ENCODE measurements around the gene USP6NL.

USP6NL gene

DNA sequence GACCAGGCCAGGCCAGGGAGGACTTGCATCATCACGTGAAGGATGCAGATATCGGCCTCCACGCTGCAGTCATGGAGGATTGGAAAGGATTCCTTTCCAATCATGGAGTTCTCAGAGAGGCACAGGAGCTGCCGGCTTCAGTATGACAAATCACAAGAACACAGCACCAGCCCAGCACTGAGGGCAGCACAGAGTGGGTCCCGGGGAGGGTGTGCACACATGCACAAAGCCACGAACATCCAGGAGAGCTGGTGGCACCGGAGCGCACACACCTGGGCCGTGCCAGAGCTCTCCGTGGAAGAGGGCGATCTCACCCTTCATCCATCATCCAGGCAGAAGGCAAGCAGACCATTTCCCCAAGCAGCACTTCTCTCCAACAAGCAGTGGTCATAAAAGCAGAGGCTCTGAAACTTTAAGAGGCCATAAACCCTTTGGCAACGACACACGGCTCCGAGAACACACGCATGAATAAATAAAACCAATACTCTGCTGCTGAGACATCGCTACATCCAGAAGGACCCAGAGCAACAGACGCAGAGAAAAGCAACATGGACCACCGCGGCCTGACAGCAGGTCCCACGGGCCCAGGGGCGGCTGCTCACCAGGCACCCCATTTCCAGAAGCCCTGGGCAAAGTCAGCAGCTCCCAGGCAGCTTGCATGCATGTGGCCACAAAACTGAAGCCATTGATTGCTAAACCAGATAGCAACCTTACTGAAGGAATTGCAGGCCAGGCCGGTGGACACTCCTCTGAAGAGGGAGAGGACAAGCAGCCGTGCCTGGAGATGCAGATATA lies 180.8 kb downstream of the USP6NL start:
- no peaks in the 10 kb centered on the region for H3K27me3 ChIP-seq (ENCODE audit: insufficient read depth, poor library complexity, severe bottlenecking)
- H3K27ac ChIP-seq (replicated peaks): no peak overlapping the region
- TF ChIP-seq, protein P1, sequence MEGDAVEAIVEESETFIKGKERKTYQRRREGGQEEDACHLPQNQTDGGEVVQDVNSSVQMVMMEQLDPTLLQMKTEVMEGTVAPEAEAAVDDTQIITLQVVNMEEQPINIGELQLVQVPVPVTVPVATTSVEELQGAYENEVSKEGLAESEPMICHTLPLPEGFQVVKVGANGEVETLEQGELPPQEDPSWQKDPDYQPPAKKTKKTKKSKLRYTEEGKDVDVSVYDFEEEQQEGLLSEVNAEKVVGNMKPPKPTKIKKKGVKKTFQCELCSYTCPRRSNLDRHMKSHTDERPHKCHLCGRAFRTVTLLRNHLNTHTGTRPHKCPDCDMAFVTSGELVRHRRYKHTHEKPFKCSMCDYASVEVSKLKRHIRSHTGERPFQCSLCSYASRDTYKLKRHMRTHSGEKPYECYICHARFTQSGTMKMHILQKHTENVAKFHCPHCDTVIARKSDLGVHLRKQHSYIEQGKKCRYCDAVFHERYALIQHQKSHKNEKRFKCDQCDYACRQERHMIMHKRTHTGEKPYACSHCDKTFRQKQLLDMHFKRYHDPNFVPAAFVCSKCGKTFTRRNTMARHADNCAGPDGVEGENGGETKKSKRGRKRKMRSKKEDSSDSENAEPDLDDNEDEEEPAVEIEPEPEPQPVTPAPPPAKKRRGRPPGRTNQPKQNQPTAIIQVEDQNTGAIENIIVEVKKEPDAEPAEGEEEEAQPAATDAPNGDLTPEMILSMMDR (IDR thresholded peaks at IDR 0.05; ENCODE audit: insufficient read depth, low read length): no peak
- TF ChIP-seq POLR2AphosphoS5 (IDR thresholded peaks at IDR 0.05; ENCODE audit: low read depth) (no peak), SPI1 (IDR thresholded peaks at IDR 0.05; ENCODE audit: borderline replicate concordance, low read depth) (no peak), GABPA (IDR thresholded peaks at IDR 0.05; ENCODE audit: low read depth) (no peak)
- TF ChIP-seq, protein P2, sequence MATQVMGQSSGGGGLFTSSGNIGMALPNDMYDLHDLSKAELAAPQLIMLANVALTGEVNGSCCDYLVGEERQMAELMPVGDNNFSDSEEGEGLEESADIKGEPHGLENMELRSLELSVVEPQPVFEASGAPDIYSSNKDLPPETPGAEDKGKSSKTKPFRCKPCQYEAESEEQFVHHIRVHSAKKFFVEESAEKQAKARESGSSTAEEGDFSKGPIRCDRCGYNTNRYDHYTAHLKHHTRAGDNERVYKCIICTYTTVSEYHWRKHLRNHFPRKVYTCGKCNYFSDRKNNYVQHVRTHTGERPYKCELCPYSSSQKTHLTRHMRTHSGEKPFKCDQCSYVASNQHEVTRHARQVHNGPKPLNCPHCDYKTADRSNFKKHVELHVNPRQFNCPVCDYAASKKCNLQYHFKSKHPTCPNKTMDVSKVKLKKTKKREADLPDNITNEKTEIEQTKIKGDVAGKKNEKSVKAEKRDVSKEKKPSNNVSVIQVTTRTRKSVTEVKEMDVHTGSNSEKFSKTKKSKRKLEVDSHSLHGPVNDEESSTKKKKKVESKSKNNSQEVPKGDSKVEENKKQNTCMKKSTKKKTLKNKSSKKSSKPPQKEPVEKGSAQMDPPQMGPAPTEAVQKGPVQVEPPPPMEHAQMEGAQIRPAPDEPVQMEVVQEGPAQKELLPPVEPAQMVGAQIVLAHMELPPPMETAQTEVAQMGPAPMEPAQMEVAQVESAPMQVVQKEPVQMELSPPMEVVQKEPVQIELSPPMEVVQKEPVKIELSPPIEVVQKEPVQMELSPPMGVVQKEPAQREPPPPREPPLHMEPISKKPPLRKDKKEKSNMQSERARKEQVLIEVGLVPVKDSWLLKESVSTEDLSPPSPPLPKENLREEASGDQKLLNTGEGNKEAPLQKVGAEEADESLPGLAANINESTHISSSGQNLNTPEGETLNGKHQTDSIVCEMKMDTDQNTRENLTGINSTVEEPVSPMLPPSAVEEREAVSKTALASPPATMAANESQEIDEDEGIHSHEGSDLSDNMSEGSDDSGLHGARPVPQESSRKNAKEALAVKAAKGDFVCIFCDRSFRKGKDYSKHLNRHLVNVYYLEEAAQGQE (IDR thresholded peaks at IDR 0.05; ENCODE audit: insufficient replicate concordance, low read depth): no peak
- H3K4me3 ChIP-seq (replicated peaks; ENCODE audit: insufficient read depth, low read length): no peak overlapping the region
- no peak for DNase-seq (ENCODE audit: low read depth in 1 of 2, low spot score in 1 of 2)

DNA sequence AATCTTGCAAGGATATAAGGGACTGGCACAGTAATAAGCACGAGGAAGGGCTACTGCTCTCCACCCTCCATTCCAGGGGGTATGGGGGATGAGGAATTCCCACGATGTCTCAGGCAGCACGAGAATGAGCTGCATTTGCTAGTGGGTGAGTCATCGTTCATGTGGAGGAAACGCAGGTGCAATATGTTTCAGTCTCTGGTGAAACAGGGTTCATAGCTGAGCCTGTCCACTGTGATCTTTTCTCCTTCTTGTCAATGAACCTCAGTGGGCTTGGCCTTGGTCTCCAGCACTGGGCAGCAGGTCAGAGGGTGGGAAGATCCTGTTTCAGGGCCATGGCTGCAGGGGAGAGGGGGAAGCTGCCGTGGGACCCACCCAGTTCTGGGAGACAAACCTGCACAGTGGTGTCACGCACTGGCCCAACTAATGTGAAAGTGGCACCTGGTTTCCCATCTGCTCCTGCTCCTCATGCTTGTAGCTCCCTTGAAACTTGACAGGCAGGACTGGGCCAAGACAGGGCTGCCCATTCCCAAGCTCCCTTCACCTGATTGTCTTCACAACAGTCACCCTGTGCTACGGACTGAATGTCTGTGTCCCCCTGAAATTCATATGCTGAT lies 181.9 kb downstream of the USP6NL start:
- no peaks in the 10 kb centered on the region for H3K27me3 ChIP-seq (ENCODE audit: insufficient read depth, poor library complexity, severe bottlenecking)
- H3K27ac ChIP-seq (replicated peaks): no peak overlapping the region
- no peak for DNase-seq (ENCODE audit: low read depth in 1 of 2, low spot score in 1 of 2)
- H3K4me3 ChIP-seq (replicated peaks; ENCODE audit: insufficient read depth, low read length): no peak overlapping the region
- TF ChIP-seq GABPA (IDR thresholded peaks at IDR 0.05; ENCODE audit: low read depth) (no peak), SPI1 (IDR thresholded peaks at IDR 0.05; ENCODE audit: borderline replicate concordance, low read depth) (no peak), POLR2AphosphoS5 (IDR thresholded peaks at IDR 0.05; ENCODE audit: low read depth) (no peak)
- TF ChIP-seq, protein P1 (IDR thresholded peaks at IDR 0.05; ENCODE audit: insufficient read depth, low read length): no peak

DNA sequence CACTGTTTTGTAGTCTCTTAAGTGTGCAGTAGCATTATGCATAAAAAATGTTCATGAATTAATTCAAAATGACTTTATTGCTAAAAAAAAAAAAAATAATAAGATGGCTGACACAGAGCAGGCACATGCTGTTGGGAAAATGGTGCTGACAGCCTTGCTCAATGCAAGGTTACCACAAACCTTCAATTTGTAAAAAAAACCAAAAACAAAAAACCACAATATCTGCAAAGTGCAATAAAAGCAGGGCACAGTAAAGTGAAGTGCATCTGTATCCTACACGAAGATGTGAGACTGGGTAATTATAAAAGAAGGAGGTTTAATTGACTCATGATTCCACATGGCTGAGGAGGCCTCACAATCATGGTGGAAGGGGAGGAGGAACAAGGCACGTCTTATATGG lies 185.8 kb downstream of the USP6NL start:
- H3K27me3 ChIP-seq (ENCODE audit: insufficient read depth, poor library complexity, severe bottlenecking): no peaks in the 10 kb centered on the region
- no peak overlapping the region for H3K27ac ChIP-seq (replicated peaks)
- no peak for DNase-seq (ENCODE audit: low read depth in 1 of 2, low spot score in 1 of 2)
- TF ChIP-seq SPI1 (IDR thresholded peaks at IDR 0.05; ENCODE audit: borderline replicate concordance, low read depth): no peak
- TF ChIP-seq, protein P1 (IDR thresholded peaks at IDR 0.05; ENCODE audit: insufficient read depth, low read length): no peak
- TF ChIP-seq POLR2AphosphoS5 (IDR thresholded peaks at IDR 0.05; ENCODE audit: low read depth): no peak
- TF ChIP-seq, protein P2 (IDR thresholded peaks at IDR 0.05; ENCODE audit: insufficient replicate concordance, low read depth): no peak
- no peak for TF ChIP-seq GABPA (IDR thresholded peaks at IDR 0.05; ENCODE audit: low read depth)
- H3K4me3 ChIP-seq (replicated peaks; ENCODE audit: insufficient read depth, low read length): no peak overlapping the region

All from HL-60 (cell line).